GM18508 (cell line): ENCODE measurements around the gene MXD4.

Source experiments
- ATAC-seq: cut with Tn5 transposase; IDR thresholded peaks from one replicate; pipeline ENCODE4 v1.9.1; 2021; ENCODE audit warnings: moderate number of reproducible peaks; ENCODE audit not compliant: insufficient read depth, unreplicated experiment

Gene MXD4, protein sequence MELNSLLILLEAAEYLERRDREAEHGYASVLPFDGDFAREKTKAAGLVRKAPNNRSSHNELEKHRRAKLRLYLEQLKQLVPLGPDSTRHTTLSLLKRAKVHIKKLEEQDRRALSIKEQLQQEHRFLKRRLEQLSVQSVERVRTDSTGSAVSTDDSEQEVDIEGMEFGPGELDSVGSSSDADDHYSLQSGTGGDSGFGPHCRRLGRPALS

DNA sequence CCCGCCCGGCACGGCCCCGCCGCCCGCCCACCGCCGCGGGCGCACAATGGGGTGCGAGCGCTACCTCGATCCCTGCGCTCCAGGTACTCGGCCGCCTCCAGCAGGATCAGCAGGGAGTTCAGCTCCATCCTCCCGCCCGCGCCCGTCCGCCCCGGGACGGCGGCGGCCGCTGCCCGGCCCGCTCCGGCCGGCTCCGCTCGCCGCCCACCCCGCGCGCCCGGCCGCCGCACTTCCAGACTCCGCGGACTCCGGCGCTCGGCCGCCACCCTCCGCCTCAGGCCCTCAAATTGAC, at the start of gene MXD4:
Gene MXD4, minus strand, starts transcription at position 257 of the 292 bp plus-strand sequence. Its CDS starts 129 bp downstream, at position 128.
- no peak for ATAC-seq

DNA sequence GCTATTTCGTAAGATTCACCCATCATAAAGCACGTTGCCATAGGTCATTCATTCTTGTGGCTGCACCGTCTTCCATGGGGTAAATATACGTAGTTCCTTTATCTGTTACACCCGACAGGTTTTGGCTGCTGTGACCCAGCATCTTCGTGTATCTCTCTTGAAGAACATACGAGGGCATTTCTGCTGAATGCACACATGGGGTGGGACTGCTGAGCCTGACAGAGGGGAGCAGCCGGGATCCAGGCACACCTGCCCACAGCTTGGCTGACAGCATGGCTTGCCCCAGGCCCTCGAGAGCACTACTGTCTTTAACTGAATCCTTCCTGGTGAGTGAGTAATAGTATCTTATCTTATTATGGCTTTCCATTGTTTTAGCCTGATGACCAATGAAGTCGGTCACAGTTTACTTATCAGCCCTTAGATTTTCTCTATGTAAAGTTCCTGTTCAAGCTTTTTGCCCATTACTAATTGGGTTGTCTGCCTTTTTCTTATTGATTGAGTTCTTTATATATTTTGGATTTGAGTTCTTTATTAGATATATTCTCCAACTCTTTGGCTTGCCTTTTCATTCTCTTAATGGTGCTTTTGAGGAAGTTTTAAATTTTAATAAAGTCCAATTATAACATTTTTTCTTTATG, 45.0 kb upstream of the MXD4 start:
- no peak for ATAC-seq

DNA sequence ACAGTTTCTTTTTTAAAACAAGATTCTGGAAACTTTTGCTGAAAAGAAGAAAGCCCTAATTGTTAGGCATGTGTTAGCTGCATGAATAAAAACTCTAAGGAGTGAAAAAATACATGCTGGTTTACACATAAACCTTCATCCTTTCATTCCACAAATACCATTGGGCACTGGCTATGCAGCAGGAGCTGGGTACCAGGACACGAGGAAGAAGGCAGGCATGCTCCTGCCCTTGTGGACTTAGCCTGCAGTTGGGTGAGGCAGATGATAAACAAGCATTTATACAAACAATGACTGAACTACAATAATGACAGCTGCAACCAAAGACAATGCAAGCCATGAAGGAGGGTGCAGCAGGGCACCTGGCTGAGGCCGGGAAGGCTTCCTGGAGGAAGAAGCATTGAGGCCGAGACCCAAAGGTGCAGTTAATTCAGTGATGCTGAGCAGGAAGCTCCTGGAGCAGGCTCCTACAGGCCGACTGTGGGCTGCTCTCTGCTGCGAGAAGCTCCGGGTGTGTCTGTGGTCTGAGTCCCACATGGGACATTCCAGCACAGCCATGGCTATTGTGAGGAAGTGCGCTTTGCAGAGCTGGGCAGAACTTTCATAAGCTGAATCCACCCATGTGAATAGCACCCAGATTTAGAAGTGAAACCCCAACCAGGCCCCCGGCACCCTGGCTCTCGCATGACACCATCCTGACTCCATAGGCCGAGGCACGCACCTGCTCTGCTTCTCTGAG, 44.0 kb upstream of the MXD4 start:
- ATAC-seq, result no peak

DNA sequence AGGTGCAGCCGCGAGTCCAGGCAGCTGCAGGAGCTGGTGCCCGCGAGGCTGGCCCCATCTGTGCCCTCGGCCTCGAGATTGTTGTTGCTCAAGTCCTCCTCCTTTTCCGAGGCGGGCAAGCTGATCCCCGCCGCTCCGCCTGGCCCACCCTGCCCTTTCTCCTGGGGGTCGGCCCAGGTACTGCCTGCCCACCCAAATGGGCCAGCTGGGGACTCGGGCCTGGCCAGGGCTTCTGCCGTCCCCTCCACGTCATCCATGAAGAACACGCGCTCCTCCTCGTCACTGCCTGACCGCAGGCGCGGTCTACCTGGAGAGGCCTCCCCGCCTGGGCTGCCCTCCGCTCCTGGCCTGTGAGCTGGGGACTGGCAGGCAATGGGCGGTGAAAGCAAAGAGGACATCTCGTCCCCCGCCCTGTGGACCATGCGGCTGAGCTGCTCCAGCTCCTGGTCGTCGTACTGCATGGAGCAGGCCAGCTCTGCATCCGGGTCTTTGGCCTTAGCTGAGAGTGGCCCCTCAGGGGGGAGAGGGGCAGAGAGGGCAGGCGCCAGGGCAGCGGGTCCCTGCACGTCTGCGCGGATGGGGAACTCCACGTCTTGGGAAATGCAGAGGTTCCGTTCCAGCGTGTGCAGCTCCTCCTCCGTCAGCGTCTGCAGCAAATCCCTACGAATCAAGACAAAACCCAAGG, 43.1 kb upstream of the MXD4 start:
- no peak for ATAC-seq

DNA sequence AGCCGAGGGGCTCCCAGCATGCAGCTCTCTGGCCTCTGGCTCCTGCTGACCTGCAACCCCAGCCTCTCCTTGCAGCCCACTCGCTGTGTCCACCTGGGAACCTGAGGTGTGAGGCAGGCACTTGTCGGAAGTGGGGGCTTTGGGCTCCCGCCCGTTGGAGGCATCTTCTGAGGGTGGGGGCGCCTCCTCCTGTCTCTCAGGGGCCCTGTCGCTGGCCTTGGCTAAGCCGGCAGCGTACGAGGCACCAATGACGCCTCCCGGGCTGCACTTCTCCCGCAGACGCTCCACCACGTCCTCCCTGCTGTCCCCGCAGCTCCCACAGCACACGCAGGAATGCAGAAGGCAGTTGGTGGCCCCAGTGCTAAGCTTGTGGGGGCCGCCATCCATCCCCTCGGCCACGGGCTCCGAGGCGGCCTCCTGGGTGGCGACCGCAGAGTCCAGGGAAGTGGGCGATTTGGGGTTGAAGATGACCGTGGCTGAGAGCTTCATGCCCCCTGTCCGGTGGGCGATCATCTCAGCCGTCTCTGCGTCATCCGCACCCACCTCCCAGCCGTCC, 42.5 kb upstream of the MXD4 start:
- ATAC-seq, result no peak

DNA sequence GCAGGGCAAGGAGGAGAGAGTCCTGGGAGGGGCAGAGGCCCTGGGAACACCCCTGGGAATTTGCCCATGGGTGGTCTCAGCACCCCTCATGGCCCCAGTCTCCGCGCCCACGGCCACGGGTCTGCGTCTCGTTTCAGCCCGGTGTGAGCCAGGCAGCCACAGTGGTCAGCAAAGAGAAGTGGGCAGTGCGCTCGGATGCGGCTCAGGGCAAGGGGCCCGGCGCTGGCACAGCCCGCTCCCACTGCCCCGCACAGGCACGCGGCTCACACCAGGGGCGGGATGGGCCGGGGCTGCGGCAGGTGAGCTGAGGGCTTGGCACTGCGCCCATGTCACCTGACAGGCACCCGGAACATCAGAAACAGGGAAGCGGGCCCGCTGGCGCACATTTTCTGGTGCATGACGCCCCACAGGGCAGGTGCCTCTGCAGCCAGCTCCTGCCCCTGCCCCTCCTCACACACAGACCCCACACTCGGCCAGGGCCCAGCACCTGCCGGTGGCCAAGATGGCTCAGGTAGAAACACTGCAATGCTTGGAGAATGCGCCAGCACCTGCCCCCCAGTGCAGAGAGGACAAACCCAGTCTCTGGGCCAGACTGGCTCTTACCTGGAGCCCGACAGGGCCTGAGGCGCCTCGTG, 41.9 kb upstream of the MXD4 start:
- ATAC-seq, result no peak

DNA sequence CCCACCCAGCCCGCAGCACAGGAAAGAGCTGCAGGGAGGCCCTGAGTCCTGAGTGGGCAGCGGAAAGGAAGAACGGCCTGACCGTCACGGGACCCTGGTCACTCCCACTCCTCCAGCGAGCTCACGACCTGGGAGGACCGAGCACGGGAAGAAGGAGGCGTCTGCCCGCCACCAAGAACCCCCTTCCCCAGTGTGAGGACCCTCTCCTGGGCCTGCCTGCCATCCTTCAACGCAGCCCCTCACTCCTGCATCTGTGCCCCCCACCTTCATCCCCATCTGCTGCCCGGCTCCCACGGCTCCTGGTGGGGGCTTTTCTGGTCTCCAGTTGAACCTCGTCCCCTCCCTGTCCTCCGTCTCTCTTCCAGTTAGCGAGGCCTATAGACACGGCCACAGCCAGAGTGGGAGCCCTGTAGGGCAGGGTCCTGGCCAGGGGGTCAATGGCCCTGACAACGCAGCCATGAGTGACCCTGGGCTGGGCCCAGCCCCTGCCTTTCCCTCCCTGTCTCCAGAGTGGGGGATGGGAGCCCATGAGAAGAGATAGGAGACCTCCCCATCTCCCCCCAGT, 41.3 kb upstream of the MXD4 start:
- no peak for ATAC-seq

DNA sequence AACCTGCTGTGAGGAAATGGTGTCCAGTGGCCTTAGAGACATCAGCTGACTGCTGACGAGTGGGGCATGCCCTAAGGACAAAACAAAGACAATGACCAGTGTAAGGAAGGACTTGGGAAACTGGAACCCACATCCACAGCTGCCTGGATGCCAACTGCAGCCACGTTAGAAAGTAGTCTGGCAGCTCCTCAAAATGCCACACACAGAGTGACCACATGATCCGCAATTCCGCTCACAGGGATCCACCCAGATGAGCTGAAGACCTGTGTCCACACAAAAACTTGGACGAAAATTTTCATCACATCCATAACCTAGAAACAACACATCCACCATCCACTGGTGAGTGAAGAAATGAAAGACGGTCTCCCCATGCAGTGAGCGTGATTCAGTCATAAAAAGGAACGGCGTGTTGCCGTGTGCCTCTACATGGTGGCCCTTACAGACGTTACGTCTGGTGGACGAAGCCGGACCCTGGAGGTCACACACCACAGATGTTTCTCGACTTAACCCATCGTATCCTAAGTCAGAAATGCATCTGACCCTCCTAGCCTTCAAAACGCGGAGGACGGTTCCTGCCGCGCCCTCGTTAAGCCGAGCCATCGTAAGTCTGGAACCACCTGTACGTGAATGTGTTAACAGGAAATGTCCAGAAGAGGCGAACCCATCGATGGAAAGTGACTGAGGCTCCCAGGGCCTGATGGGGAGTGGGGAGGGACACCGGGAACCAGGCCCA, 40.6 kb upstream of the MXD4 start:
- ATAC-seq, result no peak

DNA sequence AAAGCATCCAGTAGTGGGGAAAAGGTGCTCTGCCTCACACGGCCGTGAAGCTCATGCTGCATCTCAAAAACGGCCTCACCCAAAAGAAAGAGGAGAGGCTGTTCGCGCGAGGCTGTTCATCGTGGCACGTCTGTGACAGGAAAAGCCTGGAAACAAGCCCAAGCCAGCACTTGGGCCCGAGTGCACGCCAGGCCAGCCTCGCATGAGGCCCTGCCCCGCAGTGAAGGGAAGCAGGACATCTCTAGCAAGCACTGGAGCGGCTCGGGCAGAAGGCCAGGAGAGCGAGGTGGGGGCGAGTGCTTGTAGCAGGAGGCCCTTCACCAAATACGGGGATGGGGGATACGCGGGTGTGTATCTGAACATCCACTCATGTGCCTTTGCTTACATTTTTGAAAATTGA, 39.9 kb upstream of the MXD4 start:
- no peak for ATAC-seq

DNA sequence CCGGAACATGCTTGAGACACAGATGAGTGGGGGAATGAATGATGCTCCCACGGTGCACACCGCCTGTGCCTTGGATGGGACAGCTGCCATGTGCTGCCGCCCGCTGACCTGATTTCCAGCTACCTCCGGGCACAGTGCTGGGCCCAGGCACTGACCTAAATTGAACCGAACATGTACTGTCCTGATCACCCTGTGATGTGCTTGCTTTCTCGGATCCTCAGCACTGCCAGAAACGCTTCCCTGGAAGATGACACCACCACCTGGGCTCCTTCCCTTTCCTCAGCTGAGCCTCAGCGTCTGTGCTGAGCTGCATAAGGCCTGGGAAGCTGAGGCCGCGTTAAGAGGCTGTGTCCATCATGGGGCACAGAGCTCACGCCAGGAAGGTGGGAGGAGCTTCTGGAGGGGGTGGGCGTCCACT, 39.3 kb upstream of the MXD4 start:
- ATAC-seq, result no peak

DNA sequence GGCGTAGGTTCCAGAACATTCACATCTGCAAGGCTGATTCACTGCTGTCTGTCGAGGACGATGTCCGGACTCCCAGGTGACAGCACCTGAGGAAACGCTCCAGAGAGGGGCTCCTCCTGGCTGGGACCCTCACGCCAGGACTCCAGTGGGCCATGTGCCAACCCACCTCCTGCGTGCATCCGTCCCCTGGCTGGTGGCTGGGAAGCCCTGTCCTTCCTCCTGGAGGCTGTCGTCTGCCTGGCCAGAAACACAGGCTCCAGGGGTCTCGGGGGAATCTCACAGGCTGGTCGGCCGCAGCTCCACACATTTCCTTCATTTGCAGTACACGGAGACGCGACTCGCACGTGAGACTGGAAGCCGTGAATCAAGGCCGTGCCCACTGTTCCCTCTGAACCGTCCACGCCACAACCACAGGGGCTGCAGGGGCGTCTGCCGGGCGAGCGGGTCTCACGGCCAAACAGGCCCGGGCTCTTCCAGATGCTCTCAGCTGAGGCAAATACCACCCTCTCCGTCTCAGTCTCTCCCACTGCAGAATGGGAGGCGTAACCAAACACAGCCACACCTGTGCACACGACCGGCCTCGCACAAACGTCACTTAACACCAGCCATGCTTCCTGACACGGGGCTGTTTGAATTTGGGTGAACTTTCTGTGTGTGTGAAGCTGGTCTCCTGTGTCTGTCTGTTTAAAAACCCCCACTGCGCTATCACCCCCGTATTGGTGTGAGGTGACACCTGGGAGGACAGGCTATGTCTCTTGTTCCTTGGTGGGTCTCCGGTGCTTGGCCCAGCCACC, 38.7 kb upstream of the MXD4 start:
- no peak for ATAC-seq

DNA sequence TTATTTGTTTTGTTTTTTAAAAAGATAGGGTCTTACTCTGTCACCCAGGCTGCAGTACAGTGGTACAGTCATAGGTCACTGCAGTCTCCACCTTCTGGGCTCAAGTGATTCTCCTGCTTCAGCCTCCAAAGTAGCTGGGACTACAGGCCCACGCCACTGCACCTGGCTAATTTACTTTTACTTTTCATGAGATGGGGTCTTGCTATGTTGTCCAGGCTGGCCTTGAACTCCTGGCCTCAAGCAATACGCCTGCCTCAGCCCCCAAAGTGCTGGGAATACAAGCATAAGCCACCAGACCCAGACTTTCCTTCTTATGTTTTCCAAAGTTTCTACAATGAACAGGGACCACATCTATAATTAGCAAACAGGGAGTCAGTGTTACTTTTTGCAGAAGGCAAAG, 37.9 kb upstream of the MXD4 start:
- no peak for ATAC-seq

DNA sequence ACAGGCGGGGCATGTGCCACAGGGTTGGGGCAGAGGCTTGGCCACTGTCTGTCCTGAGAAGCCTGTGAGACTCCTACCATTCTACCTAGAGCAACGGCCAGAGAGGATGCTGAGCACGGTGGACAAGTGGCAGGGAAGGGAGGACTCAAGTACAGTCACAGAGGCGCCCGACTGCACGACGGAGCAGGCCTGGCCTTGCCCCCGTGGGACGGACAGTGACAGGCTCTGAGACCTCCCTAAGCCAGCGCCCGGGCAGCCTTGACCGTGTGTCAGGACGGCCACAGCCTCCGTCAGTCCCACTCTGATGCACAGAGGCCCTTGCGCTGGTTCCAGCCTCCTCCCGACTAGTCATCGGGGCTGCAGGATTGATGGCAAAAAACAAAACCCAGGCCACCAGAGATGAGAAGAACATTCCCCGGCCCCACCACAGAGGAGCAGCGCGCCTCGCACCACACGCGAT, 36.7 kb upstream of the MXD4 start:
- ATAC-seq, result no peak

DNA sequence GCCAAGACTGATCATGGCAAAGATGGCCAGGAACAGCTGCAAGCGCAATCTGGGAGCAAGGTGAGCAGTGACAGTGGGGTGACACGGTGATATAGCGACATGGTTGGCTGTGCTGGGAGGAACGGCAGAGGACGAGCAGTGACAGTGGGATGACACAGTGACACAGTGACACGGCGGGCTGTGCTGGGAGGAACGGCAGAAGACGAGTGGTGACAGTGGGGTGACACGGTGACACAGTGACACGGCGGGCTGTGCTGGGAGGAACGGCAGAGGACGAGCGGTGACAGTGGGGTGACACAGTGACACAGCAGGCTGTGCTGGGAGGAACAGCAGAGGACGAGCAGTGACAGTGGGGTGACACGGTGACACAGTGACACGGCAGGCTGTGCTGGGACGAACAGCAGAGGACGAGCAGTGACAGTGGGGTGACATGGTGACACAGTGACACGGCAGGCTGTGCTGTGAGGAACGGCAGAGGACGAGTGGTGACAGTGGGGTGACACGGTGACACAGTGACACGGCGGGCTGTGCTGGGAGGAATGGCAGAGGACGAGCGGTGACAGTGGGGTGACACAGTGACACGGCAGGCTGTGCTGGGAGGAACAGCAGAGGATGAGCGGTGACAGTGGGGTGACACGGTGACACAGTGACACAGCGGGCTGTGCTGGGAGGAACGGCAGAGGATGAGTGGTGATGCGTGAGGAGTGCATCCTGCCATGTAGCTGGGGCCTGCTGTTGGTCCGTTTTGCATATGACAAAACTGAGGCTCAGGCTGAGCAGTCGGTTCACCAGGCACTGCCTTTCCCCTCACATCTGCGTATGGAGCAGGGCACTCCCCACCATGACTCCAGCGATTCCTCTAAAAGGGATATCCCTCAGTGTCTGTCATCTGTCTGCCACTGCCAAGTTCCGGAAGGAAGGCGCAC, 36.0 kb upstream of the MXD4 start:
- ATAC-seq, result no peak

DNA sequence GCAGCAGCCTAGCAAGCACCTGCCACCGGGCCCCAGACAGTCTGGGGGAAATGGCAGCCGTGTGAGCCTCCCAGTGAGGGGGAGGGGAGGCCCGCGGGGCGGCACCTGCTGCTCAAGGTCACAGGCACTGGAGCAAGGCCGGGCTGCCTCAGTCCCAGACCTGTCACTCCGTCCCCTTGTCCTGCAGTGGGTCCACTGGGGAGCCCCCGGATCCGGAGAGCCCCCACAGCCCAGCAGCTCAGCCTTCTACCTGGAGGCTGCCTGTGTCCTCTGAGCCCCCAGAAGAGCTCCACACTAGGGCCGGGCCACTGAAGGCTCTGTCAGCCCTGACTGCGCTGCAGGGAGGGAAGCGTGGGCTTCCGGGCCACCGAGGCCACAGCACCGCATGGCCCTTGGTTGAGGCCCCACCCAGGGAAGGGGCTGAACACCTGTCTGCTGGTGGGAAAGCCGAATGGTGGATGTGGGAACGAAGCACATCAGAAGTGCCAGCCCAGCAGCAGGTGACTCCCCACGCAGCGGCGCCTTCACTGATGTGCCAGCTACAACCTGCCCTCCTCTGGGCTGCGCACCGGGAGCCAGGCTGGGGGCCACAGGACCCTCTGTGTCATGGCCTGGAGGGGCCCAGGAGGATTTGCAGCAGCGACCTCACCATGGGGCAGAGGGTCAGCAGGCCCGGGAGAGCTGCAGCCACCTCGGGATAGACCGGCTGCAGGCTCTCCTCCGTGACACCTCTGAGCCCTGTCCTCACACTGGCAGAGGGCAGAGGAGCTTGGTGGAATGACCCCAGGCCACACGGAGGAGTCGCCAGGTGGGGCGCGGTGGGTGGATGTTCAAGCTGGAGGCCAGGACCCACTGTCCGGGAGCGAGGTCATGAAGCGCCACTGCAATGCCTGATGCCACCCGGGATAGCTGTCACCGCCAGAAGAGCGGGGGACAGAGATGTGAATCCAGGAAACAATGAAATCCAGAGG, 35.0 kb upstream of the MXD4 start:
- ATAC-seq, result no peak

DNA sequence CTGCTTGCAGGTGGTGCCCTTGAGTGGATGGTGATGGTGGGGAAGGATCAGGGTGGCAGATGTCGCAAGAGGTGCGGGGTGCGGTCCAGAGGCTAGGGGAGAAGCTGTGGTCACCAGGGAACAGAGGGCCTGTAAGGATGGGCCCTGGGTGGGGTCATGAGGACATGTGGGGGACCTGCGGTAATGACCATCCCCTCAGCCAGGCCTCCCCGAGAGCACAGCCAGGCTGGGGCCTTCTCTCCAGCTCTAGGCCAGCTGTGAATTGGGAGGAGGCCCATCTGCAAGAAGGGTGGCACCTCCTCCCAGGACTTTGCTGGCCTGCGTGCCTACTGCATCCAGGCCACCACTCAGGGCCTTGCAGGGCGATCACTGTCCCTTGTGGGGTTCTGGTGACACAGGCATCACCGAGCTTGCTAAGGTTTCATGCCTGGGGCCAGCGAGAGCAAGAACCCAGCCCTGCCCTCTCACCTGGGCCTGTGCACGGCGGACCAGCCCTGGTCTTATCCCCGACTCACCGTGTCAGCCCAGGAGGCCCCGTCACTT, 34.1 kb upstream of the MXD4 start:
- no peak for ATAC-seq
